Left renal pelvis (tissue), 4 donors: ENCODE measurements around the gene TF. TPM values are rescaled to one million over a fixed set of nuclear protein-coding genes. Genes with fewer than 3 reads are reported as not detected.

Experiments
- DNase-seq, 4 donors: peaks; one replicate each; pipeline ENCODE4 v3.0.0-alpha.2; 2013; ENCODE audit warnings: low read depth in 4 of 4, low spot score in 3 of 4
- polyA plus RNA-seq, 4 donors: library from polyadenylated mRNA; unstranded; fragments of 120-200 nt; gene quantifications; one replicate each; pipeline ENCODE4 v1.2.1, GENCODE V29; 2013; ENCODE audit not compliant: insufficient read length in 4 of 4

The TF gene
- polyA plus RNA-seq, 4 donors = 3.7 to 79.0 (median 5.8) TPM

DNA sequence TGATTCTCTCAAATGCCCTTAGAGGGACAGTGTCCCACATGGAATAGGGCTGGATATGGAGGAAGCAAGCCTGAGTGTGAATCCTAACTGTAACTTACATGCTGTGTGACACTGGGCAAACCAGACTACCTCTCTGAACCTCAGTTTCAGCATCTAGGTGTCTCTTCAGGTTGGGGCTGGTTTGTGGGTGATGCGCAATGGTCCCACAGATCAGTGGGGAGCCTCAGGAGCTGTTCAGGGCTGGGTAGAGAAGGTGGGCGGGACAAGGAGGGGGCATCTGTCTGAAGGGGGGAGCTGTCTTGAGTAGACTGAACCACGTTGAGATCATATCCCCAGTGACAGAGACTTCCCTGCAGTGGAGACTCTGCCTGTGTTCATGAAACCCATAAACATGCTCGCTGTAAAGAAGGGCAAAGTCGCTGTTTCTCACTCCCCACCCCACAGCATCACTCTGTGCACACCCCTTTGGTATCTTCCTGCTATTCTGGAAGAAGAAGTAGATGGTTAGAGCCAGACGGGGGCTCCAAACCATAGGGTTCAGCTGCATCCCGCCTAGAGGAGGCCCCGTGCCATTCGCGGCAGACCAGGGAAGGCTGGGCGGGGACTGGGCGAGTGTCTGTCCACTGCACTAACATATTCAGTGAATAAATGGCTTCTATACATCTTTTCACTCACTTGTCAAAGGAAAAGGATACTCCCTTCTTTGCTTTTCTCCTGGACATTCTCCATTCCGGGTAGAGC is 87.9 kb downstream of the TF start:
- DNase-seq = no peak

DNA sequence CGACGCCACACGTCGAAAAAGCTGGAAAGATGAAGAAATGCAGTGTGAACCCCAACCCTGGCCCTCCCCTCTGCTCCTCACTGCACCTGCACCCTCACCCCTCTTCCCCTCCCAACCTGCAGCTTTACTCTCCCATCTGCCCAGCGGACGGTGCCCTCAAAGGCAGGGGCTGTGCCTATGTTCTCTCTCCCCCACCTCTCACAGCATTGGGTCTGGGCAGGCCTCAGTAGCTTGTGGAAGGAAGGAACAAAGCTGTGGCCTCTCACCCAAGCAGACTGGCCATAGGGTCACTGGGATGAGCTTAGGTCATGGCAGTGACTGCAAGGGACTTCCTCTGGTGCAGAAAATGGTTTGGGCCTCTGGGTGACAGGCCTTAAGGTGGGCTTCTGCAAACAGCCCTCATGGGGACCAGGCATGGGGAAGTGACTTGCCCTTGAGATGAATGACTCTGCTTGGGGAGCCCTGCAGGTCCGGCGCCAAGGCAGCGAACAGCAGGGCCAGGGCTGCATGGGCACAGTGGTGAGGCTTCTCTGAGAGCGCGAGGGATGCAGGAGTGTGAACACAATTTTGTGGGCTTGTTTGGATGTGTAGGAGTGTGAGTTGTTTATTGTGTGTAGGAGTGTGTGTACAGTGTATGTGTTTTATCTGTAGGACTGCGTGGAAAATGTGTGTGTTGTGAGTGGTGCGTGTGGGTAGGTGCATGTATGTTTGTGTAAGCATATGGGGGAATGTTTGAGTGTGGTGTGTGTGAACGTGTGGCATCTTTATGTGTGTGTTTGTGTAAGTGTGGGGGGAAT is 88.6 kb downstream of the TF start:
- no peak for DNase-seq

DNA sequence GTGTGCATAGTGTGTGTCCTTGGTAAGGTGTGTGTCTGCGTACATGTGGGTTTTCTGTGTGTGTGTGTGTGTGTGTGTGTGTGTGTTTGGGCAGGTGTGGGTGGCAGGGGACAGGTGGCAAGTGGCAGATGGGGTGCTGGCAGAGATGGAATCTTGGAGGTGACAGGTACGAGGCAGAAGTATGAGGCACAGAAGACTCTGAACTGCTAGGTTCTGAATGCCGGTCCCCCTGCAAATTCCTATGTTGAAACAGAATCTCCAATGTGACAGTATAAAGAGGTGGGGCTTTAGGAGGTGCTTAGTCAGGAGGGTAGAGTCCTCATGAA is 89.2 kb downstream of the TF start:
- DNase-seq = no peak

DNA sequence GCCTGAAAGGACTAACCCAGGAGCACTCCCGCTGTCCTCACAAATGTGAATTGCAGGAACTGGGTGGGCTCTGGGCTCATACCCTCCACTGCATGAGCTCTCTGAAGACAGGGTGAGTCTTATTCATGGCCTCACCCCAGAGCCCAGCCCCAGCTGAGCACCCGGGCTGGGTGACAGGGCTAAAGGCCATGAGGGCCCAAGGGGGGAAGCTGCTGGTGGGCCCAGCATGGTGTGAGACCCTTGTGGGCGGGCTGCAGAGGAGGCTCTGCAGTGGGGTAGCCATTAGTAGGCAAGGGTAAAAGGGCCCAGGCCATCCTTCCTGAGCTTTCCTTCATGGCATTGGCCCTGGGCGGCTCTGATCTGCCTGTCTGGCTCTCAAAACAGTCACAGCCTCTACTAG is 89.8 kb downstream of the TF start:
- DNase-seq = no peak

DNA sequence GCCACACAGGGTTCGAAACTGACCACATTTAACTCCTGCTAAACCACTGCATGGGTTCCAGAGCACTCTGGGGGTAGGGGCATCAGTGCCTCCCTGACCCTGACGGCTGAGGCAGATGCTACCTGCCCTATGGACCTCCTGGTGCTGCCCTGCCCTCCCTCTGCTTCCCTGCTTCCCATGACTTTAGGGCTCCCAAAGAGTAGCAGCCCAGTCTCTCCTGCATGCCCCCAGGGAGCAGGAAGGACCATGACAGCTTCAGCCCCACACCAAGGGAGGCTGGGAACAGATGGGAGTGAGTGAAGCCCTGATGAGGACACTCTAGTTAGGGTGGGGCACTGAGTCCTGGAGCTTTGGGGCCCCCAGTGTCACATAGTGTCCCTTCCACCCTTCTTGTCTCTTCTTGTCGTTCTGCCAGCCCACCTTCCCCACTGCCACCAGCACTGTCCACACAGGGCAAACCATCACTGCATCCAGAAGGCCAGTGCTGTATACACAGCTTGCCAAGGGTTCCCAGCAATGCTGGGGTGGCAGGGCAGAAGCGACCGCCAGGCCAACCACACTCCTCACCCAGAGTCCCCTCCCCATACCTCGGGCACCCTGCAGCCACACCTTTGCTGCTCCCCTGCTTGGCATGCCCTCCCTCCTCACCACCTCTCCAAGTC is 90.4 kb downstream of the TF start:
- no peak for DNase-seq

DNA sequence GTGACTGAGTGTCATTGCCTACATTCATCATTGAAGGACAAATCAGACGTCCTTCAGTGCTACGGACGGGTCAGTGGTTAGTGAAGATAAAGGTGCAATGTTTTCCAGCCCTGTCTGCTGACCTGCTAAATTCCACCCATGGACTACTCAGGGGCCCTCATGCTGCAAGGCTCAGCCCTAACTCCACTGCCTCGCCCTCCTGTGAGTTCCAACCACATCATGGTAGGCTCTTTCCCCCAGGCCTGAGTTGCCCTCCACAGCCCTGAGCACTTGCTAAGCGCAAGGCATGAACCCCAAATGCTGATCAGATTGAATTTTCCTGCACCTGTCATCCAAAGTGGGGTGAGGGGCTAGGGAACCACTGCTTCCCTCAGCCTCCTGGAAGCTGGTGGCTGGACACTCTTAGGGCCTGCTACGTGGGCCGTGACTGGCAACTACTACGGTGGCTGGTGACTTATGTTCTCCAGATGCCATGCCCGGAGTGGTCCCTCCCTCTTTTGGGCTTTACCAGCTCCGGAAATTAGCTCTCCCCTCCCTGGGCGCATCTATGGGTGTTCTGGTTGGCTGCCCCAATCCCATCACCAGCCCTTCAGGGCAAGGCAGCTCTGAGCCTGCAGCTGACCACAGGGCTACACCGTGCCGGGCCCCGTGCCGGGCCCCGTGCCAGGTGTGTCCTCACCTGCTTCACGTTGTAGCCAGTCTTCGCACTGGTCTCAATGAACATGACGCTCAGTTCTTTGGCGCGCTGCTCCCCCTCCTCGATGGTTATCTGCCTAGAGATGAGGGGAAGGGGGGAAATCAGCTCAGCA is 91.5 kb downstream of the TF start:
- DNase-seq = no peak

DNA sequence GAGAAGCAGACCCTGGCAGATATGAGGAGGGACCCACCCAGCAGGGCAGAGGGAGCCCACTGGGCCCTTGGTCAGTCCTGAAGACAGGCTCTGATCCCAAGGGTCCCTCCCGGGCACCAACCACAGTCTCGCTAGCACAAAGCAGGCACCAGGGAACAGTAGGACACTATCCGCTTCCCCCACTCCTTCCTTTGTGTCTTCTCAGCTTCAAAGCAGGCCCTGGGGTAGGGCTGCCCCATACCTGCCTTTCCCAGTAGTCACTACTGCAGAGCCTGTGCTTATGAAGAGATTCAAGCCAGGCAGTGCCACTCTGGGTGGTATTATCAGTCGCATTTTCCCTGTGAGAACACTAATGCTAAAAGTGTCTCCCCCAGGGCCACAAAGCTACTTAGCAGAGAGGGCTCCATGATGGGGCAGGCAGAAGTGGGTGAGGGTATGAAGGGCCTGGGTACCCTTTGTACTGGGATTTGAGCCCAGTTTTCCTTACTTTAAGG is 92.2 kb downstream of the TF start:
- no peak for DNase-seq

DNA sequence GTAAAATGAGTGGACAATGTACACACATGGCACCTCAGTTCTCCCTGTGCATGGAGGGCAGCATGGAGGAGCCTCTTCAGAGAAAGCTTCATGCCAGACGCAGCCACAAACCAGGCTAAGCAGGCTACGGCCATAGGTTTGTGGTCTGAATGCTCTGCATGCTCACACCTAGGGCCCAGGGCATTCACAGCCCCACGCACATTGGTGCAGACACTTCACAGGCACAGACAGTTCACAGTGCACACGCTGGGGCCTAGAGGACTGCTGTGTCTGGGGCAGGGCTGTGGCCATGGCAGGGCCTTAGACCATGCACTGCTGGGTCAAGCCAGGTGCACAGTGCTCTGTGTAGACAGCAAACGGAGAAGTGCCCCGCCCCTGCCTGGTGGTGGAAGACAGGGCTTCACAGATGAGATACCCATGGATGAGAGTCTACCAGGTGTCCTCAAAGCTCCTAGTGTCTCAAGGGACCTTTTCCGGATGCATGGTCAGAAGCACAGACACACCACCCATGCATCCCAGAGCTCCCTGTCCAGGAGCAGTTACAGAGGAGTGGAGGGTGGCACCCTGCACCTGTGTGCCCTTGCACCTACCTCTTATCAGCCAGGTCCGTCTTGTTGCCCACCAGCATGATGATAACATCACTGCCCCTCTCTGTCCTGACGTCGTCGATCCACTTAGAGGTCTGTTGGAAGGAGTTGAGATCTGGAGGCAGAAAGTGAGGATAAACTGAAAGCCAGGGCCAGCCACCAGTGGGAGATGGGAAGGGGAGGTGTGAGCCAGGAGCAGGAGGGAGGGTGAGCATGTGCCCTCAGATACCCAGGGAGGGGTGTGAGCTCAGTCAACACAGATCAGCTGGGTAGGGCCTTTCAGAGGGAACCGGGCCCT is 93.0 kb downstream of the TF start:
- DNase-seq = no peak

DNA sequence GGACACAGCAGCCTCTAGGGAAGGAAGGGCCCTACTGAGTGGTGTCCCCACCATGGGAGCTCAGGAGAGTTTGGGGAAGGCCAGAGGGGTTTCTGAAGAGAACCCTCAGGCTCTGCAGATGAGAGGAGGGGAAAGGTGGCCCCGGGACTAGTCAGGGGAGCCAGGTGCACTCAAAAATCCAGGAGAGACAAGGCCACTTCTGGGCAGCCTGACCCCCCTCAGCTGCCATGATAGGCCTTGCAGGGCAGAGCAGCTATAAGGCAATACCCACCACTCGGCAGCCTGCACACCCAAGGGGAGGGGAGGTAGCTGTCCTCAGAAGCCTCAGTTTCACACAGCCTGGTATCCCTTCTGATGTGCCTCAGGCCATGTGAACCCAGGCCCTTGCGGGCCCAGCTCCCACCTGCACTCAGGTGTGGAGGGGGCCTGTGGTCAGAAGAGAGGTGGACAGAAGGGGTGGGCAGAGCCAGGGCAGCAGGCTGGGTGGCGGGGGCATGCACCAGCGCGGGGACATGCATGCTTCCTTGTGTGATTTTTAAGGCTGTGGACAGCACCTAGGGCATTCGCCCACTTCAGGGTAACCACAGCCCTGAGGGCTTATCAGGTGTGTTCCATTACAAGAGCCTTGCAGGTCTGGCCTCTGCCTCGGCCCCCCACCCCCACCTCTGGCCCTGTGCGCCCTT is 94.0 kb downstream of the TF start:
- no peak for DNase-seq

DNA sequence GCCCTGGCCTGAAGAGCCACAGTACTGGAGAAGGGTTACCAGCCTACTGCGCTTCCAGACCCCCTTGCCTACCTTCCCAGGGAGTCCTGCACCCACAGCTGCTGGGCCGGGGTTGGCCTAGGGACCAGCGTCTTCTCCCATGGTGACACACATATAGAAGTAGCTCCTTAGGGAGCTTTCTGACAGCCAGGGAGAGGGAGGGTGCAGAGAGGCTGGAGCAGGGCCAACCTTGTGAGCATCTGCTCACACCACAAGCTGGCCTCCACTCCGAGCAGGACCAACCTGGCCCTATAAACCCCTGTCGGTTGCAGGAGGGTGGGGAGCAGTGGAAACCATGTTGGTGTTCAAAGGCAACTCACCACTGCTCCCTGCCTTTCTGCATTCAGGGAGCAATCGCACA is 94.6 kb downstream of the TF start:
- DNase-seq = no peak

DNA sequence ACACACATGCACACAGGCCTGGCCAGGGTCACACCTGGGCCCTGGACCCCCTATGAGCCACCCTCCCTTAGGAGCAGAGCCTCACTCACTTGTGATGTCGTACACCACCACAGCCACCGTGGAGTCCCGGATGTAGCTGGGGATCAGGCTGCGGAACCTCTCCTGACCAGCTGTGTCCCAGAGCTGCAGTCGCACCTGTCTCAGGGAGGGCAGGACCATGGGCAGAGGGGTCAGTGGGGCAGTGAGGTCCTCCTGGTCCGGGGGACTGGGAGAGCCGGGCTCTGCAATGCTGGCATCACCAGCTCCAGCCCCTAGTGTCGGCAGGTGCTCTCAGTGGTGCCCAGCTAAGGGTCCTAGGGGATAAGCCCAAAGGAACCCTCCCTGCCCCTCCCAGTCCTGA is 95.0 kb downstream of the TF start:
- DNase-seq = no peak

DNA sequence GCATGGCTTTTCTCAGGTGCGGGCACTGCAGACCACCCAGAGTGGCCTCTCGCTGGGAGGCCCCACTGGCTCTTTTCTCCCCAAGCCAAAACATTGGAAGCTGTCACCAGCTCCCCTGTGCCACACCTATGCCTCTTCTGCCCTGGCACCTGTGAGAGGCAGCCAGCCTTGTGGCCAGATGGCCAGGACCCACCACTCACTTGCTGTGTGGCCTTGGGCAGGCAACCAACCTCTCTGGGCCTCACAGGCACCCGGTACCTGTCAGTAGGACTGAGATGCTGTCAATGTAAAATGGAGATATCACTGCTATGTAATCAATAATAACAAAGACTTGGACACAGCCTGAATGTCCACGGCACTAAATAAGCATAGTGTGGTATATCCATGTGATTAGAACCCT is 96.0 kb downstream of the TF start:
- DNase-seq = no peak

DNA sequence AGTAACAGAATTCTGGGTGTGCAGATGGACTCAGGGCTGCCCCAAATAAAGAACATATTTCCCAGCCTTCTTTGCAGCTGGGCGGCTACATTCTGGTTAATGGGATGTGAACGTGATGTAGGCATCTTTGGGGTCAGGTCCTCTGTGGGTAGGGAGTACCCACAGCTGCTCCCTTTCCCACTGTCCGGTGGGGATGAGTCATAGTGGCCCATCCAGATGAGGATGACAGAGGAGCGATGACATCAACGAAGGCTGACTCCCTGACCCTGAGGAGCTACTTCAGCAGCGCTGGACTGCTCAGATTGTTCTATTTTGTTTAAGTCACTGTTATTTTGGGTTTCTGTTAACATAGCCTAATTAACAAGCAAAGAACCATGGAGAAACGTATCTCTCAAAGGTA is 97.4 kb downstream of the TF start:
- DNase-seq = no peak

DNA sequence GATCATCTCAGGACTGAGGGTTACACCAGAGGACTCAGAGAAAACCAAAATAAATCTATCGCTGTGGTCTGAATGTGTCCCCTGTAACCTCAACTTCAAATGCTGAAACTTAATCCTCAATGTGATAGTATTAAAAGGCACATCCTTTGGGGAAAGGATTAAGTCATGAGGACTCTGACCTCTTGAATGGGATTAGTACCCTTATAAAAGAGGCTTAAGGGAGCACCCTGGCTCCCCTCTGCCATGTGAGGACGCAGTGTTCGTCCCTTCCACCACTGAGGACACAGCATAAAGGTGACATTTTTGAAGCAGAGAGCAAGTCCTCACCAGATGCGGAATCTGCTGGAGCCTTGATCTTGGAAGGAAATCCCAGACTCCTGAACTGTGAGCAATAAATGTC is 98.9 kb downstream of the TF start:
- DNase-seq = no peak

Other genes starting within 250 kb of the TF start
- 100 to 1,000 TPM; 104 to 167 (median 140) TPM for gene CDV3, start 172.7 kb upstream of the TF start, polyA plus RNA-seq
- gene TOPBP1, start 84.5 kb upstream of the TF start, polyA plus RNA-seq = 10 to 100 TPM; 34.7 to 48.9 (median 43.6) TPM
- gene SRPRB, start 59.4 kb downstream of the TF start, polyA plus RNA-seq = 10 to 100 TPM; 46.3 to 61.5 (median 52.2) TPM
- gene RAB6B, start 149.5 kb downstream of the TF start, polyA plus RNA-seq = 10 to 100 TPM; 12.6 to 20.1 (median 17.9) TPM